NCI-H187 treated with DMSO at 0.1 percent for 48 hours (cell line): ENCODE measurements around the gene CDK5RAP3.

Experiments used
- DNase-seq: peaks from one replicate; lab custom pipeline; 2025; lab: John Stamatoyannopoulos, UW

Gene CDK5RAP3

DNA sequence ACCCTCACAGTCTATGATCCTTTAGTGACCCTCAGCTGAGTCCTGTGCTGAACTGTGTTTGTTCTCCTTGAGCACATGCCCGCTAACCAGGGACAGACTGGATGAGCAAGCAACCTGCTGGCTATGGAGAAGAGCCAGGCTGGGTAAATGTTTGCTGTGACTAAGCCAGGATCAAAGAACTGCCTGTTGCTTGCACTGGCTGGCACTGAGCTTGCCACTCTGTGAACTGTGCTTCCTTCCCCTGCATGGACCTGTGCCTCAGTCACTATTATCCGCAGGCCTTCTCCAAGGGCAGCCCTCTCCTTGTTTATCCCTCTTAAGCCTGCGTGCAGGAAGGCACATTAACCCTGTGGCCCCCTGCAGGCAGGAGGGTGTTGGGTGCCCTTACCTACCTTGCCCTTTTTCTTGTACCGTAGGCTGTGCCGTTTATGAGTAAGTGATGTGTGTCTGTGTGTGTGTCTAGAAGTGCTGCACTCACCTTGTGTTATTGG is 22.2 kb upstream of the CDK5RAP3 start:
- DNase-seq = no peak

DNA sequence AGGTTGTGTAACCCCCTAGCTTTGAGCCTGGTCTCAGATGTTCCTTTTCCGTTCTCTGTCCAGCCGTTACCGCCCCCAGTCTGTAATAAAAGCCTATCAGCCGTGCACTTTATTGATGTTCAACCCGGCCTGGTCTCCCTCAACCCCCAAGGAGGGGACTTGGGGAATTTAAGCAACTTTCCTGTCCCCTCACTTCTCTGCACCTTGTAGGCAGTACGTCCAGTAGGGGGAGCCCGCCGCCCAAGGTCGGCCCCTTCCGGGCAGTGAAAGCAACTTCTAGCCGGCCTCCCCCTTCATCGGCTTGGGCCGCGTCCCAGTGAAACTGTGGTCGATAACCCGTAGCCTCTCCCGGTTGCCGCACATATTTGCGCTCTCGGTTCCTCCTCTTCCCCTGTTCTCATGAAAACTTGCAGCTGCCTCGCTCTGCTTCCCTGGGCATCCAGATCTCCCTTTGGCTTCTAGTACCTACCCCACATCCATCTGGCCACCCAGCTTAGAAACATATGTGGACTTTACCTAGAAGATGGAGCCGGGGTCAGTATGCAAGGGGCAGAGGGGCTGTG is 21.6 kb upstream of the CDK5RAP3 start:
- DNase-seq = peak; percentile 25

DNA sequence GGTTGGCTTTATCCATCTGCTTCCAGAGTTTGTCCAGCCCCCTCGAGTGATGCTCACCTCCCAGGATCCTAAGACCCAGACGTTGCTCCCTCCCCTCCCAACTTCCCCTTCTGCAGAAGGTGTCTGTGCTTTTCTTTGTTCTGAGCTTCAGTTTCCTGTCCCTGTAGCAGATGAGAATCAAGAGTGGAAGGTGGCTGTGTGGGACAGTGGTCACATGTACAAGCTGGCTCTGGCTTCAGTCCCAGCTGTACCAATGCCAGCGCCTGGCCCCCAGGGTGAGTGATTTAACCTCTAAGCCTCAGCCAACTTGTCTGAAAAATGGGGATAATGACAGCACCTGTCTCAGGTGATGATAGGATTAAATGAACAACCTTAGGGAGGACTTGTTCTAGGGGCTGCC is 21.0 kb upstream of the CDK5RAP3 start:
- DNase-seq = no peak

DNA sequence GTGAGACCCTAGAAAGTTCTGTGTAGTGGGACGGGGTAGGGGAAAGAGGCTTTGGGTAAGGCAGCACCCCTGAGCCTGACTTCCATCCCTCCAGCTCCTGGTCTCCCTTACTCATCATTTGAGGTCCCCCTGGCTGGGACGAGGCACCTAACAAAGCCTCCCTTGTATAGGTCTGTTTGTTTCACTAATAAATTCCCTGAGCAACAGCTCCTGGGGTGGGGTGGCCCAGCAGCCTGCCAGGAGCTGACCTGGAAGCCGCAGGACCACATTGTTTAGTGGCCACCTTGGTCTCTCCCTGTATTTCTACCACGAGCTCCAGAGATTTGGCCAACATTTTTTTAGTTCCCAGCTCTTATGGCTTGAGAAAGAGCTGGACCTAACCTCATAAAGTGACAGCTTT is 20.5 kb upstream of the CDK5RAP3 start:
- no peak for DNase-seq

DNA sequence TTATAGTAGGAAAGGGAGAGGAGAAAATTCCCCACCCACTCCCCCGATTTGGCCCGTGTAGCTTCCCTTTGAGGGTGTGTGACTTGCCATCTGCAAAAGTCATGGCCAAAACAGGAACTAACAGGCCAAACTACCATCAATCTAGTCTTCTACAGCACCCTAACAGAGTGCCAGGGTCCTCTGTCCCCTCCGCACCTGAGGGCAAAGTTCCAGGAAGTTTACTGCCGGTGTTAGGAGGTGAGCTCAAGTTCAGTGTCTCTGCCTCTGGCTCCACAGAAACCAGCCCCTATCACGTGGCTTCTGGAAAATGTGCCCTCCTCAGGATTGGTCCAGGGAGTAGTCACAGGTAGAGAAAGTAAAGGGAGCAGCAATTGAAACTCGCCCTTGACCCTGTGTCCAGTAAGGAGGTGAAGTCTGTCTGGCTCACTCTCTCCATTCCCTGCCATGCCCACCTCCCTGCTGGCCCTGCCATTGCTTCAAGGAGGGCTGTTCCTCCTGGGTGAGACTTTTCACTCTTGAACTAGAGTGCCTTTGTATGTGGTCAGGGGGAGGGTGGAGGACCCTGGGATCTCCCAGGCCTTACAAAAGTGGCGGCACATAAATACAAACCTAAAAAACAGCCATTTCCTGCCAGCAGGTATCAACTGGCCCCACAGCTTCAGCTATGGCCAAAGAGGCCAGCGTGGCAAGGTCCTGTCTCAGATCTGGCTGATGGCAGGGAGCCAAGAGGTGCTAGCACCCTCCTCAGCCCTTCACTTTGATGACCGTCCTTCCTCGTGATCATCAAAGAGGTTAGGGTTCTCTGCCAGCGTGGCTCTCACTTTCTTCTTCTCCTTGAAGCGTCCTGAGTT is 18.5 kb upstream of the CDK5RAP3 start:
- DNase-seq = no peak

DNA sequence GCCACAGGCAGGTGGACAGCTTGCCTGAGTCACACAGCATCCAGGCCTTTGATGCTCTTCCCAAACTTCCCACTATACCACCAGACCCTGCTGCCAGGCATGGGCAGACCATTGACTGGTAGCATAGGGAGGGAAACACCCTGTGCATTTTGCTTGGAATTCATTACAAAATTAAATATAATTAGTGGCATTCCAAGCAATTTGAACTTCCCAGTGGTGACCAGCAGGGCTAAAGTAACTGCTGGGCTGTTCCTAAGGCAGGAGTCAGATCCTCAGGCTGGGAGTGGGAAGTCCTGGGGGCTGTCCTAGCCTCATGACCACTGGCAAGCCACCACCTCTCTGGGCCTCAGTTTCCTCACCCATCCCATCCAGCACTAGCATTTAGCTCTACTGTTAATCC is 17.0 kb upstream of the CDK5RAP3 start:
- DNase-seq = no peak

DNA sequence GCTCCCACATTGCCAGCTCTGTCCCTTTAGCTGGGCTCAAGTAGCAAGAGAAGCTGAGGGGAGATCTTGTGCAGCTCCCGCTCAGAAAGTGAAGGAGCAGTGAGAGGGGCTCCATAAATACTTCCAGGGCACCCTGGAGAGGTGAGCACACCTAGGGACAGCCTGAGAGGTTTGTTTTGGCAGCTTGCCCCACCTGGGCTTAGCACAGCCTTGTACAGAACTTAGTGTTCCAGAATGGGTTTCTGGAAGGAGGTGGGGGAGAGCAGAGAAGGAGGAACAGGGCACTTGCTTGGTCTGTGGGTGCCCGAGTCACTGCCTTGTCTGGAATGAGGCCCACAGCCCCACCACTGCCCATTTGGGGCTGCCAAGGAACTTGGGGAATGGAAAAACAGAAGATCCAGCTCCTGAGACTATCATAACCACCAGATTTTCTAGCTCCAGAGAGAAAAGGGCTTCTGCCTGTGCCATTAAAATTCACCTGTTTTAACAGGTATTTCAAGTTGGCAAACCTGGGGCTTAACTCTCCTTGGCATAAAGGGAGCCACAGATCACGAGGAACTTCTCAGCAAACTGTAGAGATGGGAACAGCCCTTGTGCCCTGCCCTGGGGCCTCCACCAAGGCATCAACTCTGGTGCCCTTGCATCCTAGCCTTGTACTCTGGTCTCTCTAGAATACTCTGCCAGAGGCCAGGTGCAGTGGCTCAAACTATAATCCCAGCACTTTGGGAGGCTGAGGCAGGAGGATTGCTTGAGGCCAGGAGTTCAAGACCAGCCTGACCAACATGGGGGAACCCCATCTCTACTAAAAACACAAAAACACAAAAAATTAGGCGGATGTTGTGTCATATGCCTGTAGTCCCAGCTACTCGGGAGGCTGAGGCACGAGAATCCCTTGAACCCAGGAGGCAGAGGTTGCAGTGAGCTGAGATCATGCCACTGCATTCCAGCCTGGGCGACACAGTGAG is 15.1 kb upstream of the CDK5RAP3 start:
- no peak for DNase-seq

DNA sequence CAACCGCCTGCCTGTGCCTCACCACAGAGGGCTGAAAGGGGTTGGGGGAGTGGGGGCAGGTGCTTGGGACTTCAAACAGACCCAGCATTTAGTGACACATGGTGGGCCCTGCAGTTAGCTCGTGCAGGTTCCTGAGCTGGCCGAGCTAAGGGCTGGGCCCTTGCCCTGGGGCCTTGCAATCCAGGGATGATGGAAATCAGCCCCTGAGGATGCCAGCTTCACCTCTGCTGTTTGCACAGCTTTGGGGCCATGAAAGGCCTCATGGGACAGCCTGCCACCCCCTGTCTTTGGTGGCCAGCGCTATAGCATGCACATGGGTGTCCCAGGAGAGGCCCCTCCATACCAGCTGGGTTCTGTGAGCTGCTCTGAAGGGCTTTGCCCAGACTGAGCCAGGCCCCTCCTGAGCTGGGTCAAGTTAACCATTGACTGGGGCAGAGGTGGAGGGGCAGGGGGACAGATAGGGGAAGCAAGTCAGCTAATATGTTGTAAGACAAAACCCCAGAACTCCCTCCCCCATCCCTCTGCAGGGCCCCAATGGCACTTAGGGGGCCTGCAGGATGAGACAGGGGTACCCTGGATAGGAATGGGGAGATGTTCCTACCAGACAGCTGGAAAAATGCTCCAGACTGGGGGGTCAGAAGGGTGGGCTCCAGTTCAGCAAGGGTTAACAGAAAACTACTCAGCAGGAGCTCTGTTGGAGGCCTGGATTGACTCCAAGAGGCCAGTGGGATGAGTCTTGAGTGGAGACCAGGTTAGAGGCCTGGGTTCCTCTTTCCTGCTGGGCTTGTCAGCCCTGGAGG is 13.9 kb upstream of the CDK5RAP3 start:
- no peak for DNase-seq

DNA sequence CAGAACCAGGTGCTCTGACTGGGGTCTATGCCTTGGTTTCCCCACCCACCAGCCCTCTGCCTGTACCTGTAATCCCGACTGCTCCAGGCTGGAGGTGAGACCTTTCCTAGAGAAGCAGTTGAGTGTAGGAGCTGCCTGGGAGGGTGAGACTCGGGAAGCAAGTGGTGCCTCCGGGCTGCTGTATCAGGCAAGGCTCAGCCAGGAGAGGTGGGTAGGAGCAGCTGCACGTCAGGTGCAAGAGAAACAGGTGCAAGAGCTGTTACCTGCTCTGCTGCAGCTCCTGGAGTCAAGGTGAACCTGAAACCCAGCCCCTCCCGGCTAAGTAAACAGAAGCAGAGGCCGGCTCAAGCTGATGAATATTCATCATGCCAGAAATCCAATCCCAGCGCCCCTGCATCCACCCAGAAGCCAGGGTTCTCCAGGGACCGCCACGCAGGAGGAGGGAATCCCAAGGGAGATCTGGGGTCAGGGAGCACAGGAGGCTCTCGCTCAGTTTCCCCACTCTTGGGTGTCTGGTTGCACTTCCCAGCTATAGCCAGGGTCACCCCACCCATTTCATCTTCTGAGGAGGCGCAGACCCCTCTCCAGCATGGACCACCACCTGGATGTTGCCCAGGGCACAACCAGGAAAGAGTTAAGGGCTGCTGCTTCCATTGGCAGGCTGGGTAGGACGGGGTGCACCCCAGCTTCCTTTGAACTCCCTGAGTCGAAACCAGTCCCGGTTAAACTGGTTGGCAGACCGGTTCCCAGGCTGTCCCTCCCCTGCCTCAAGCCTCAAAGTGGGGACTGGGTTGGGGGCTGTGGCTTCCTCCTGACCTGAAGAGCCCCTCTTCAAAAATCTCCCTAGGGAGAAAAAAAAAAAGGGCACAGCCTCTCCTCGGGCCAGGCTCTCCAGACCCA is 13.1 kb upstream of the CDK5RAP3 start, which contains the start of gene PRR15L:
PRR15L (minus strand) TSS at position 293 of the 900 bp plus-strand sequence. CDS start 4,649 bp downstream, outside the sequence.
- peak; percentile 84 for DNase-seq

DNA sequence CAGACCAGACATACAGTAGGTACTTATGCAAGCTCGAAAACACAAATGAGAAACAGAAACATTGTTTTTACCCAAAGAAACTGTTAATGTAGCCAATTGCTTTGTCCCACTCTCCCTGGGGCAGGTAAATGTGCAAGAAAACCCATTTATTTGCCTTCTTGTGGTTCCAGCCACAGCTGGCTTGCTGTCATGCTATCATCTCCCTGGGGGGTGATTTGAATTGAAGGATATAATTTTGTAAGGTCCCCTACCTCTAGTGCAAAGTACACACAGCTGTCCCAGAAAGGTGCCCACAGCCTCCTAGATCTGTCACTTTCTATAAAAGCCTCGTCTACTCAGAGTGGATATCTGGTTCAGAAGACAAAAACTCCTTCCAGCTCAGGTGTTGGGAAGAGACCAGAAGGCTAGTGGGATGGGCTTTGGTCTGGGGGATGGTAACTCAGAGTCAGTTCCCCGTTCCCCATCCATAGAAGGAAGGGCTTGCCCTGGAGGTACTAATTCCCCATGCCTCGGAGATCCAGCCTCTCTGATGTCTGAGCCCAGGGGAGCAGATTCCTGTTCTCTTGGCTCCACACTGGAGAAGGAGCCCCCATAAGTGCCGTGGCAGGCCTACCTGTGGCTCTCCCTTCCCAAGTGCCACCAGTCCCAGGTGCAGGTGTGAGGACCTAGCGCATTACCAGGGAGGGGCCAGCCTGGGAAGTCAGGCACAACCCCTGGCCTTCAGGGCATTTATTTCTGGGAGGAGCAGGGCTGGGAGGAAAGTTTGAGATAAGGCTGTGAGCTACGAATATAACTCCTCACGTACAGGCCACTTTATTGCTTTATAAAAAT is 10.9 kb upstream of the CDK5RAP3 start:
- peak; percentile 89 for DNase-seq

DNA sequence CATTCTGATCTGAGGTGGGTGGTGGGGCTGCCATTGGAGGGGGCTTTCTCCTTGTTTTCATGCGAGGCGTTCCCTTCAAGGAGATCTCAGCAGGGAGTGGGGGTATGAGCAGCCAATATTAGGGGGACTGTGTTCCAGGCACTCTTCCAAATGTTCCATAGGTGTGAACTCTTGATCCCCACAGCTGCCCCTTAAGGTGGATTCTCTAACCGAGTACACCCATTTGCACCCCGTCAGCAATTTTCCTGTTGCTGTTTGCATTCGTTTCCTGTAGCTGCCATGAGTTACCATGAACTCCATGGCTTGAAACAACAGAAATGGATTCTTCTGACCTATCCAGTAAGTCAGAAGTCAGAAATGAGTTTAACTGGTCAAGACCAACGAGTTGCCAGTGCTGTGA is 9.5 kb upstream of the CDK5RAP3 start:
- no peak for DNase-seq

DNA sequence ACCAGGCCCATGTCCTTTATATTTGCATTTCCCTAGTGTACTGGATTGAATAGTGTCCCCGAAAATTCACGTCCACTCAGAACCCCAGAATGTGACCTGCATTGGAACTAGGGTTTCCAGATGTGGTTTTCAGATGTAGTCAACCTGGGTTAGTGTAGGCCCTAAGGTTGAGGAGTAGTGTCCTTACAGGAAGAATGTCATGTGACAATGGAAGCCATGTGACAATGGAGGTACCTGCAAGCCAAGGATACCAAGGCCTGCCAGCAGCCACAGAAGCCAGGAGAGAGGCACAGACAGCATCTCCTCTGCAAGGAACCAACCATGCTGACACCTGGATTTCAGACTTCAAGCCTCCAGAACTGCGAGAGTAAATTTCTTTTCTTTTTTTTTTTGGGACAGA is 8.0 kb upstream of the CDK5RAP3 start:
- no peak for DNase-seq

DNA sequence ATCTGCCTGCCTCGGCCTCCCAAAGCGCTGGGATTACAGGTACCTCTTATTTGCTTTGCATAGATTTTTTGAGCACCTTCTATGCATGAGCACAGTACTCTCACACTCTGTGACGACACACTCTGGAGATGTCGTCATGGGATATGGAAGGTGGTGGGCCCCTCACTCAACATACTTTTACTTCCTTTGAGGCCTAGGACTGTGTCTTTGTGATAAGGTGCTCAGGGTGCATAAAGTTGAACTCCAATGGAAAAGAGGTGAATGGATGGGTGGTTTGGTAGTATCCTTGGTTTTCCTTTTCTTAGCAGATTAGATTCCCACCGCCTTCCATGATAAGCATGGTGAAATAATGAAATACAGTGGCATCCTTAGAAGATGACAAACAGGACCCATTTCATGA is 6.1 kb upstream of the CDK5RAP3 start:
- no peak for DNase-seq

DNA sequence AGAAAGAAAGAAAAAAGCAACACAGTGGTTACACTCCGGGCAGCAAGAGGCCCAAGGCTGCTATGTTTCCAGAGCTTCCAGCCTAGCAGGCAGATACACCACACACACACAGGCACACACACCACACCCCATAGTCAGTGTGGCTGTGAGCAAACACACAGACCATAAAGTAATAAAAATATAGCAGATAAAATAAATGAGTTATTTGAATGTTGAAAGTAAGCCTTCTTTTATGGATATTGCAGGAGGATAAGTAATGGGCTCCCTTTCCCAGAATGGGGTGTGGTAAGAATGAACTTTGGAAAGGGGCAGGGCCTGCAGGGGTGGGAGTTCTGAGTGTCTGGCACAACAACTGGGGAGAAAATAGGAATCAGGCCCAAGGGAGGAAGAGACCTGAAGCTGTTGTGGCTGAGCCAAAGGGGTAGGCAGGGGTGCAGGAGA is 4.8 kb upstream of the CDK5RAP3 start:
- no peak for DNase-seq

DNA sequence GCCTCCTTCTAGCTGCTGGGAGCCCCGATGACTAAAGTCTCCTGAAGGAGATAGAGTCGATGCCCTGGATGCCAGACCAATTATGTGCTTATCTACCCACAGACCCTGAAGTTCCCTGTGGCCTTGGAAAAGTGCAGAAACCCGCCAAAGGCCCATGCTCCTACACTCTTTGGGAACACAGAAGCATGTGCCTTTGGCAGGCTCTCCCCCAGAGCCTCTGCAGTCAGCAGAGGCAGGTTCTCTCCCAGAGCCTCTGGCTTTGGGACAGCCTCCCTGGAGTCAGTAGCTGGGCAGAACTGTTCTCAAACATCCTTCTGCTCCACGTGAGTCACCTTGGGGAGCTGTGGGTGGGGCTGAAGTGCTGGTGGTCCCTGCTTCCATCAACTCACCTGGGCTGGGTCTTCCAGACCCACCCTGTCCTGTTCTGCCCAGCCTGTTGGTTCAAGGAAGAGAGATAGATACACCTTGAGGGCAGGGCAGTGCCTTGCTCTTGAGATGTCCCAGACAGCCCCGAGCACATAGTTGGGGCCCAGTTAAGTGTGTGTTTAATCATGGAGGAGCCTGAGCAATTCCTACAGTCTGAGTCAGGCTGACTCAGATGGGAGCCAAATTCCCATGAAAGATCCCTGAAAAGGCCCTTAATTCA is 3.2 kb upstream of the CDK5RAP3 start:
- DNase-seq = no peak

DNA sequence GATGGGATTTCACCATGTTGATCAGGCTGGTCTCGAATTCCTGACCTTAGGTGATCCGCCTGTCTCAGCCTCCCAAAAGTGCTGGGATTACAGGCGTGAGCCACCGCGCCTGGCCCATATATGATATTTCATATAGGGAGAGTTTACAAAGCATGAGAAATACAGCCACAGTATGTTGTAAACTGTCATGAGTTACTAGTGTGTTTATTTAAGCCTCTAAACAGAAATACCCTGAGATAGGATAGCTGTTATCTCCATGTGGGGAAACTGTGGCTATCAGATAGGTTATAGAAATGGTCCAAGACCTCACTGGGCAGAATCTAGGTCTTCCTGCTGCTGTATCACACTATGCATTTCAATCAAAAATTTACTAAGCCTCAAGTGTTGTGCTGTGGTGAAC is 2.1 kb upstream of the CDK5RAP3 start:
- no peak for DNase-seq

DNA sequence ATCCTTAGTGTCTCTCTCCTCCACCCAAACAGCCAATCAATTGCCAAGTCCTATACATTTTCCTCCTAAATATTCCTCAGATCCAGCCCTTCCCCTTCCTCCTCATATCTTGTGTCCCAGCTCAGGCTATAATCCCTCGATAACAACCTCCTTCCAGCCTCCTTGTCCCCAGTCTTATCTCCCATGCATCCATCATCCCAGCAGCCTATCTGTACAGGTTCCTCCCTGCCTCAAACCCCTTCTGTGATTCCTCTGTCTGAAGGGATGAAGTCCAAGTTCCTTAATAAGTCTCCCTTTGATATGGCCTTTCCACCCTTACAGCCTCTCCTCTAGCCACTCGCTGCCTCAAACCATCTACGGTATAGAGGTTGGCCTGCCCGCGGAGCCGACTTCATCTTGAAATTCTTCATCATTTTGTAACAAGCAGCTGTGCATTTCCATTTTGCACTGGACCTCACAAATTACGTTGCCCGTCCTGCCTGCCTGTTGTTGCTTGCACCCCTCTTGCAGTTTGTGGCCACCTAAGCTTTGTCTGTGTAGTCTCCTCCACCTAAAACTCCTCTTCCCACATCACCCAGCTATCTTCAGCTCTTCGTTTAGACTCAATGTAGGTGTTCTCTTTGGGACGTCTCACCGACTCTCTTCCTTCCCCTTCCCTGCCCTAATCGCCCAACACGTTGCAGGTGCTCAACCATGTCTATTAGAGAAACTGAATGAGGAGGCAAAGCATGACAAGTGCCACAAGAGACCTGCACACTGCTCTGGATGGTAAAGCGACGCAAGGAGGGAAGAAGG is 786 bp upstream of the CDK5RAP3 start:
- no peak for DNase-seq

DNA sequence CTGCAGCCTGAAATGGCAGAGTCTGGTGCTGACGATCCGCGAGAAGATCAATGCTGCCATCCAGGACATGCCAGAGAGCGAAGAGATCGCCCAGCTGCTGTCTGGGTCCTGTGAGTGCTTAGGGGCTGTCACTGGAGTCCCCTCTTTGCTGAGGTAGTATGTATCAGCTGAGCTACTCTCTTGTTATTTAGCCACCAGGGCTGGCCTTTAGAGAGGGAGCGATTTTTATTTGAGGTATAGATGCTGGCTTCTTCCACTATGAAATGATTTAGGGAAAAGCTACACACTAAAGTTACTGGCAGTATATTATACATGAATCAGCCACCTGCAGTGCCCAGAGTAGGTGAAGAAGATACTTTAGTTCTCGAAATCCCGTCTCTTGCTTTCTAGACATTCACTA is 2.6 kb downstream of the CDK5RAP3 start:
- no peak for DNase-seq
